Measurements from ENCODE around the gene VWA2.

GRCh38 chr10:114286921-114287320 lies 47.9 kb downstream of the VWA2 start:
- no peak for TF ChIP-seq POLR2A (IDR thresholded peaks at IDR 0.05)
- TF ChIP-seq, protein P1, sequence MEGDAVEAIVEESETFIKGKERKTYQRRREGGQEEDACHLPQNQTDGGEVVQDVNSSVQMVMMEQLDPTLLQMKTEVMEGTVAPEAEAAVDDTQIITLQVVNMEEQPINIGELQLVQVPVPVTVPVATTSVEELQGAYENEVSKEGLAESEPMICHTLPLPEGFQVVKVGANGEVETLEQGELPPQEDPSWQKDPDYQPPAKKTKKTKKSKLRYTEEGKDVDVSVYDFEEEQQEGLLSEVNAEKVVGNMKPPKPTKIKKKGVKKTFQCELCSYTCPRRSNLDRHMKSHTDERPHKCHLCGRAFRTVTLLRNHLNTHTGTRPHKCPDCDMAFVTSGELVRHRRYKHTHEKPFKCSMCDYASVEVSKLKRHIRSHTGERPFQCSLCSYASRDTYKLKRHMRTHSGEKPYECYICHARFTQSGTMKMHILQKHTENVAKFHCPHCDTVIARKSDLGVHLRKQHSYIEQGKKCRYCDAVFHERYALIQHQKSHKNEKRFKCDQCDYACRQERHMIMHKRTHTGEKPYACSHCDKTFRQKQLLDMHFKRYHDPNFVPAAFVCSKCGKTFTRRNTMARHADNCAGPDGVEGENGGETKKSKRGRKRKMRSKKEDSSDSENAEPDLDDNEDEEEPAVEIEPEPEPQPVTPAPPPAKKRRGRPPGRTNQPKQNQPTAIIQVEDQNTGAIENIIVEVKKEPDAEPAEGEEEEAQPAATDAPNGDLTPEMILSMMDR (IDR thresholded peaks at IDR 0.05) = no peak

All from uterus (tissue), 2 donors.